GM23338 (cell line): ENCODE measurements around the gene TMPRSS3.

Source experiments
- EZH2 ChIP-seq: fragments of 200-600 bp; sonication (generic); IDR thresholded peaks from one replicate; pipeline ENCODE4 v1.8.0; 2017; ENCODE audit warnings: antibody characterized with exemption, mild to moderate bottlenecking, low read depth; ENCODE audit not compliant: unreplicated experiment
- EZH2phosphoT487 ChIP-seq: fragments of 200-600 bp; sonication (generic); IDR thresholded peaks from one replicate; pipeline ENCODE4 v1.8.1; 2018; ENCODE audit warnings: antibody characterized with exemption; ENCODE audit not compliant: unreplicated experiment
- NANOG ChIP-seq: IDR thresholded peaks from 2 replicates; pipeline ENCODE4 v1.6.1; 2016; ENCODE audit warnings: antibody characterized with exemption, borderline replicate concordance
- POLR2AphosphoS5 ChIP-seq: IDR thresholded peaks from 2 replicates; pipeline ENCODE4 v1.6.1; 2016; ENCODE audit warnings: antibody characterized with exemption, low read depth
- REST ChIP-seq: IDR thresholded peaks from one replicate; pipeline ENCODE4 v1.6.1; 2018; ENCODE audit warnings: antibody characterized with exemption; ENCODE audit not compliant: unreplicated experiment
- TF ChIP-seq, protein P1 (sequence below), 2 experiments: fragments of 200-600 bp in 1 of 2; sonication (generic) in 1 of 2; conservative IDR thresholded peaks; 2 replicates each; pipeline versions ENCODE4 v1.5.1 to v1.6.1; 2016 to 2017; ENCODE audit warnings: antibody characterized with exemption in 2 of 2, low read depth in 2 of 2, mild to moderate bottlenecking in 2 of 2, moderate library complexity in 1 of 2

DNA sequence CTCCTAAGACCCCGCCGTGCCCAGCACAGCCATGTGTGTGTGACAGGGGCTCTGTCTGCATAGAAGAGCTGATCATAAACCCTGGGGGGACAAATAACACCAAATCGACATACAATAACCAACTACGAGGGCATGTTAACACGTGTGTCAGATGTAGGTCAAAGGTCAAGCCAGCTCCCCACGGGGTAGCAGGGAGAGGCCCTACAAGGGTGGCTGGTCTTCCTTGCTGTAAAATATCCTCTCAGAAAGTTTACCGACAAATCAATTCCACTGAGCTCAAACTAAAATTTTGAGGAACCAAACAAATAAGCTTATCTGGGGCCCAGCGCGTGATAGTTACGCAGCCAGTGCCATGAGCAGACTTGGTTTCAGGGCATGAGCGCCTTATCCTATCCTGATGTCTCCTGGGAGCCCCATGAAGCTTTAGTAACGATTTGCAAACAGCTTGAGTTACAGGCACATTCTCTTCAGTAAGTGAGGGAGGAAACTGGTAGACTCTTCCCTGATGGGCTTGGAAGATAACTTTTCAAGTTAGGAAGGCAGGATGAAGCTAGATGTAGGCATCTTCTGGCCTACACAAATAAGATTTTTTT is 2.7 kb upstream of the TMPRSS3 start:
- TF ChIP-seq, protein P1, sequence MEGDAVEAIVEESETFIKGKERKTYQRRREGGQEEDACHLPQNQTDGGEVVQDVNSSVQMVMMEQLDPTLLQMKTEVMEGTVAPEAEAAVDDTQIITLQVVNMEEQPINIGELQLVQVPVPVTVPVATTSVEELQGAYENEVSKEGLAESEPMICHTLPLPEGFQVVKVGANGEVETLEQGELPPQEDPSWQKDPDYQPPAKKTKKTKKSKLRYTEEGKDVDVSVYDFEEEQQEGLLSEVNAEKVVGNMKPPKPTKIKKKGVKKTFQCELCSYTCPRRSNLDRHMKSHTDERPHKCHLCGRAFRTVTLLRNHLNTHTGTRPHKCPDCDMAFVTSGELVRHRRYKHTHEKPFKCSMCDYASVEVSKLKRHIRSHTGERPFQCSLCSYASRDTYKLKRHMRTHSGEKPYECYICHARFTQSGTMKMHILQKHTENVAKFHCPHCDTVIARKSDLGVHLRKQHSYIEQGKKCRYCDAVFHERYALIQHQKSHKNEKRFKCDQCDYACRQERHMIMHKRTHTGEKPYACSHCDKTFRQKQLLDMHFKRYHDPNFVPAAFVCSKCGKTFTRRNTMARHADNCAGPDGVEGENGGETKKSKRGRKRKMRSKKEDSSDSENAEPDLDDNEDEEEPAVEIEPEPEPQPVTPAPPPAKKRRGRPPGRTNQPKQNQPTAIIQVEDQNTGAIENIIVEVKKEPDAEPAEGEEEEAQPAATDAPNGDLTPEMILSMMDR (conservative IDR thresholded peaks at IDR 0.05; ENCODE audit: low read depth in 2 of 2) = no peak
- no peak for TF ChIP-seq EZH2
- no peak for TF ChIP-seq EZH2phosphoT487
- no peak for TF ChIP-seq NANOG
- TF ChIP-seq POLR2AphosphoS5 = no peak
- no peak for TF ChIP-seq REST
